Small intestine (tissue), 7 donors: ENCODE results near the gene AIP. TPM values are rescaled to one million over a fixed set of nuclear protein-coding genes. Genes with fewer than 3 reads are reported as not detected.

Experiments used
- DNase-seq, 2 donors: peaks; one replicate each; pipeline versions ENCODE4 v3.0.0 to v3.0.0-alpha.2; 2013
- FAIRE-seq: peaks from 2 replicates; lab custom pipeline; 2012; peaks lifted over from hg19 to GRCh38; lab: Jason Lieb, UNC
- H3K27ac ChIP-seq, 3 donors: one replicate each; pipeline ENCODE4 v1.5.1; 2013; ENCODE audit warnings: low read length in 2 of 3, mild to moderate bottlenecking in 2 of 3, control low read depth in 1 of 3, inconsistent platforms in 1 of 3, low read depth in 1 of 3, moderate library complexity in 1 of 3
- H3K27me3 ChIP-seq, 3 donors: one replicate each; pipeline ENCODE4 v1.6.1; 2013; ENCODE audit warnings: low read length in 3 of 3, inconsistent platforms in 1 of 3; ENCODE audit not compliant: control insufficient read depth in 3 of 3, insufficient read depth in 3 of 3
- H3K36me3 ChIP-seq, 3 donors: one replicate each; pipeline ENCODE4 v1.6.1; 2013; ENCODE audit warnings: low read length in 3 of 3, inconsistent platforms in 1 of 3, low read depth in 1 of 3, mild to moderate bottlenecking in 1 of 3, moderate library complexity in 1 of 3; ENCODE audit not compliant: control insufficient read depth in 3 of 3, insufficient read depth in 2 of 3
- H3K4me1 ChIP-seq, 3 donors: one replicate each; pipeline ENCODE4 v1.6.1; 2013; ENCODE audit warnings: low read length in 2 of 3, inconsistent platforms in 1 of 3, low read depth in 1 of 3, mild to moderate bottlenecking in 1 of 3, moderate library complexity in 1 of 3; ENCODE audit not compliant: control insufficient read depth in 3 of 3, insufficient read depth in 2 of 3
- H3K4me3 ChIP-seq, 3 donors: one replicate each; pipeline ENCODE4 v1.5.1; 2013; ENCODE audit warnings: low read length in 3 of 3, control low read depth in 1 of 3, inconsistent platforms in 1 of 3, low read depth in 1 of 3, mild to moderate bottlenecking in 1 of 3, moderate library complexity in 1 of 3
- H3K9me3 ChIP-seq, 2 donors: one replicate each; pipeline ENCODE4 v1.6.1; 2013; ENCODE audit warnings: low read depth in 1 of 2, low read length in 1 of 2; ENCODE audit not compliant: control insufficient read depth in 2 of 2, insufficient read depth in 1 of 2
- WGBS, 3 donors: extraction: QIAGEN DNeasy Blood & Tissue Kit; methylation state at CpG; one replicate each; pipeline ENCODE4 v1.1.7; 2013; 5-methylcytosine and 5-hydroxymethylcytosine counted together
- polyA plus RNA-seq, 4 donors: library from polyadenylated mRNA; stranded (reverse) in 3 of 4; unstranded in 1 of 4; fragments of 200-250 nt in 3 of 4; fragments of 120-200 nt in 1 of 4; gene quantifications; one replicate each; pipeline versions ENCODE4 v1.2.1 to v1.2.3, GENCODE V29; 2013
- donor health status: healthy with polysubstance abuse.
- donor health status: control.
- donor health status: control.
- donor health status: Bipolar disorder and iron deficiency.
- donor health status: healthy.

AIP gene
- polyA plus RNA-seq, 4 donors: 45.7 to 102 (median 79.6) TPM

DNA sequence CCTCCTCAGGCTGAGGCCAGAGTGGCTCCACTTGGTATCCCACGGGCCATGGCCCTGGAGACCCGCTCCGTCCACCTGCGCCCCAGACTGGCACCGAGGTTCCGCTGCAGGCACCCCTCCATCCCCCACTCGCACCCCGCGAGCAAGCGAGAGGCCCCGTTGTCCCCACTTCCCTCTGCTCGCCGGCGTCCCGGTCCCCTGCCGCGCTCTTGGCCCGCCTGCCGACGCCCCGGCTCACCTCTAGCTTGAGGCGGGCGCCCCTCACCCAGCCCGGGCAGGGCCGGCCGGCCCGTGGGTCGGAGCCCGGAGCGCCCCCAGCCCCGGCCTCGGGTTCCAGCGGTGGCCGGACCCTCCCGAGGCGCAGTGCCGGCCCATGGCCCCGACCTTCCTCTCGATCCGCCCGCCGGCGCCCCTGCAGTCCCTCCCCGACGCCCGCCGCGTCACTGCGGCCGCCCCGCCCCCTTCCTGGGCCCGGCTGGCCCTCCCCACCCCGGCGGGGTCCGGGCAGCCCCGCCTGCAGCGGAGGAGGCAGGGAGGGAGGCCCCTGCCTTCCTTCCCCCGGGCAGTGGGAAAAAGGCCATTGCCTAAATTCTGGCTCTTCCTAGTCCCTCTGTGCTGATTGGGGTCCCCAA lies 22.2 kb downstream of the AIP start, which contains the start of gene PITPNM1:
TSS of gene PITPNM1 (minus strand) at position 414 of the 632 bp plus-strand sequence. CDS start 1,183 bp downstream, outside the sequence.
- 0 to 1% (median 1%) methylated on average over 35 to 58 of the region's 58 CpGs for WGBS, 3 donors
- Histone ChIP-seq H3K27ac (peak within 1 kb of the TSS; percentile 95 to 100 (median 97)), H3K4me3 (peak within 1 kb of the TSS; percentile 68 to 86 (median 83)), H3K9me3 (no peaks in the 10 kb centered on the region), H3K27me3 (no peaks in the 10 kb centered on the region), H3K4me1 (peaks cover 0 to 54% (median 8%) of the 10 kb centered on the region in 3 donors), H3K36me3 (peaks cover 0 to 47% (median 3%) of the 10 kb centered on the region in 3 donors)
- no peak for FAIRE-seq
- peak; percentile 79 to 89 for DNase-seq

DNA sequence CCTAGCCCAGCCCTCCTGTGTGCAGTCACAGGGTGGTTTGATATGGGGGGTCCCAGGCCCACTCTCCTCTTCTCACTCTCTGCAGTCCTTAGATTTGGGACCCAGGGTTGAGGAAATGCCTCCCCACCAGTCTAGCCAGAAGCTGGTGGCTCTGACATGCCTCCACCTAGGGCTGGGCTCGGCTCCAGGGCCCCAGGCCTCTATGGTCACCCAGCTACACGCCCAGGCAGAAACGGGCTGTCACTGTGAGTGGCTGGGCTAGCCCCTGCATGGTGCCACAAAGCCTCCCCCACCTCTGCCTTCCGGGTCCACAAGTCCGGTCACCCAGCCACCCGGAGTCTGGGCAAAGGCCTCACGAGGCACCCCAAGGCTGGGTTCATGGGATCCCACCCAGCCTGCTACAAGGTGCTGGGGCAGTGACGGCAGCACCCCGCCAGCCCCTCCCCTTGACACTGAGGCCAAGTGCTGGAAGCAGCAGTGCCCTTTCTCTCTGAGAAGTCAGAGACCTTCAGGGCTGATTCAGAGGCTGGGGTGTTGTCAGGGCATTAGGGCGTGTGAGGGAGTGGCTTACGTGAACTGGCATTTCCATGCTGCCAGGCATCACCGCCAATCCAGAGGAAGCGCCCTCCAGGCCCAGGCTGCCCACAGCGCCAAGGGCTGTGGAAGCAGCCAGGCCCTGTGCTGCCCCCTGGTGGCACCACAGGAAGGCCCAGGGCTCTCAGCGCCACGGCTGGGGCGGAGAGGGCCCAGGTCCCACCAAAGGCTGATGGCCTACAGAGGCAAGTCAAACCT lies 23.0 kb downstream of the AIP start:
- Histone ChIP-seq H3K9me3 (no peaks in the 10 kb centered on the region), H3K4me3 (peak overlapping the region in 2 of 3 donors; percentile 83 to 86), H3K36me3 (peaks cover 0 to 42% (median 3%) of the 10 kb centered on the region in 3 donors), H3K4me1 (peaks cover 2 to 60% (median 8%) of the 10 kb centered on the region in 3 donors), H3K27me3 (no peaks in the 10 kb centered on the region), H3K27ac (peak overlapping the region; percentile 94 to 100 (median 97))
- peak; percentile 97 to 99 for DNase-seq
- WGBS, 3 donors: 1 to 14% (median 4%) methylated on average over 17 of the region's 17 CpGs
- FAIRE-seq: no peak

GRCh38 chr11:67506426-67507051 lies 23.7 kb downstream of the AIP start:
- DNase-seq (no peak), FAIRE-seq (no peak)
- no peaks in the 10 kb centered on the region for H3K9me3 ChIP-seq
- peak overlapping the region in 2 of 3 donors; percentile 59 to 83 for H3K4me3 ChIP-seq
- peaks cover 2 to 62% (median 8%) of the 10 kb centered on the region in 3 donors for H3K4me1 ChIP-seq
- H3K36me3 ChIP-seq: peaks cover 0 to 36% (median 3%) of the 10 kb centered on the region in 3 donors
- H3K27ac ChIP-seq: peak overlapping the region; percentile 94 to 100 (median 97)
- WGBS, 3 donors: 30 to 78% (median 47%) methylated on average over 16 of the region's 16 CpGs
- H3K27me3 ChIP-seq: no peaks in the 10 kb centered on the region

DNA sequence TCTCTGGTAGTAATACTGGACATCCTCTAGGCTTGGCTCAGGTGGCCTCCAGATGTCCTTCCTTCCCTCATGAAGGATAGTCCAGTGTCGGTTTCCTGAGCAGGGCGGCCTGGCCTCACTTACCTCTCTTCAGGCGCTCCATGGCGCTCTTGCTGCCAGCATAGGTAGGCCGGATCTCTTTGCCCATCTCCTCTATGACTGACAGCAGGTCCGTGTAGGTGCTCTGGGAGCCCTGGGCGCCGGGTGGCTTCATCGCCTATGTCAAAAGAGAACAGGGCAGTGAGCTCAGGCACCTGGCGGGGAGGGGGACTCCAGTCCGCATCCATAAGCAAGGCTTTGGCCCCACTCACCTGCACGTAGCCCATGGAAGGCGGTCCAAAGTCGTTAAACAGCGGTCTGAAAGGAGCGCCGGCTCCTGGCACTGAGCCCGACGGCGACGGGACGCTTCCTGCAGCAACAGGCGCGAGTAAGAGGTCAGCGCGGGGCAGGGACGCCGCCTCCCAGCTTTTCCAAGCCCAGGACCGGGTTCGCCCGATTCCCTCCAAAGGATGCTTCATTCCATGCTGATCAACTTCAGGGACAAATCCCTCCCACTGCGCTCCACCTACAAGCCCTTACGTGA lies 24.5 kb downstream of the AIP start:
- H3K4me1 ChIP-seq: peaks cover 2 to 60% (median 8%) of the 10 kb centered on the region in 3 donors
- no peaks in the 10 kb centered on the region for H3K27me3 ChIP-seq
- DNase-seq: peak in 1 of 2 donors; percentile 88
- 8 to 22% (median 14%) methylated on average over 33 of the region's 33 CpGs for WGBS, 3 donors
- H3K9me3 ChIP-seq: no peaks in the 10 kb centered on the region
- H3K36me3 ChIP-seq: peaks cover 0 to 28% (median 0%) of the 10 kb centered on the region in 3 donors
- H3K27ac ChIP-seq: peak overlapping the region; percentile 94 to 100 (median 97)
- H3K4me3 ChIP-seq: peak overlapping the region; percentile 17 to 83 (median 59)
- FAIRE-seq: no peak

GRCh38 chr11:67507864-67508485 lies 25.1 kb downstream of the AIP start, which contains the start of gene CDK2AP2:
TSS of gene CDK2AP2 (minus strand) at chr11:67508162. CDS start at chr11:67508082, 80 bp downstream.
- peak within 1 kb of the TSS; percentile 59 to 83 (median 79) for H3K4me3 ChIP-seq
- H3K9me3 ChIP-seq: no peaks in the 10 kb centered on the region
- FAIRE-seq: no peak
- H3K4me1 ChIP-seq: peaks cover 2 to 60% (median 8%) of the 10 kb centered on the region in 3 donors
- H3K27ac ChIP-seq: peak within 1 kb of the TSS; percentile 94 to 100 (median 97)
- DNase-seq: peak; percentile 99 to 100
- 0% methylated on average over 46 to 57 of the region's 57 CpGs for WGBS, 3 donors
- H3K27me3 ChIP-seq: no peaks in the 10 kb centered on the region
- peaks cover 0 to 24% (median 0%) of the 10 kb centered on the region in 3 donors for H3K36me3 ChIP-seq

DNA sequence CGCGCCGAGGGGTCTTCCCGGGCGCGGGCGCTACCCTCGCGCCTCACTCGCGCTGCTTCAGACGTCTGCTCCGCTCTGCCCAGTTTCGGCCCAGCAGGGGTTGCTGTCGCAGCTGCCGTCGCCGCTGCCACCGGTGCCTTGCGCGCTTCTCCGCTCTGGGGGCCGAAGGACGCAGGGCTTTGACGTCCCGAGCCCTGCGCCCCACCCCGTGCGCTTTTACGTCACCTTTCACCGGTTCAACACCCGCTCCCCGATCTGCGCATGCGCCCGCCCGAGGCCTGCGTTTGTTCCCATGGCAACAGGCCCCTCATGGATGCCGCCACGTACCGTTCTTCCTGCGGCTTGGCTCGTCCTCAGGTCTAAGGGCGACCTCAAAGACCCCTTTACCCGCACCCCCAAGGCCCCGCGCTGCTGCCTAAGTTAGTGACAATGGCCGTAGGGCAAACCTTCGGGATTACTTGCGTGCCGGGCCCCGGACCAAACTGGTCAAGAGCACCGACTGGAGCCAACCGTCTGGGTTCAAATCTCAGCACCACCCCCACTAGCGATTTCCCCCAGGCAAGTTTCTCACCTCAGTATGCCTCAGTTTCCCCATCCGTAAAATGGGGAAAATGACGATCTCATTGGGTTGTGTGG lies 25.8 kb downstream of the AIP start:
- FAIRE-seq (no peak), DNase-seq (peak; percentile 96 to 100)
- peaks cover 0 to 18% (median 0%) of the 10 kb centered on the region in 3 donors for H3K36me3 ChIP-seq
- H3K27me3 ChIP-seq: no peaks in the 10 kb centered on the region
- H3K9me3 ChIP-seq: no peaks in the 10 kb centered on the region
- H3K4me1 ChIP-seq: peaks cover 2 to 54% (median 6%) of the 10 kb centered on the region in 3 donors
- 1% methylated on average over 45 to 57 of the region's 57 CpGs for WGBS, 3 donors
- peak overlapping the region; percentile 54 to 83 (median 79) for H3K4me3 ChIP-seq
- peak overlapping the region; percentile 86 to 100 (median 94) for H3K27ac ChIP-seq

GRCh38 chr11:67510023-67510345 lies 27.2 kb downstream of the AIP start:
- H3K27ac ChIP-seq: peak overlapping the region in 1 of 3 donors; percentile 94
- DNase-seq: peak in 1 of 2 donors; percentile 24
- 48 to 66% (median 54%) methylated on average over 3 of the region's 3 CpGs for WGBS, 3 donors
- no peaks in the 10 kb centered on the region for H3K9me3 ChIP-seq
- peaks cover 0 to 15% (median 0%) of the 10 kb centered on the region in 3 donors for H3K36me3 ChIP-seq
- H3K27me3 ChIP-seq: no peaks in the 10 kb centered on the region
- H3K4me3 ChIP-seq: no peak overlapping the region
- peaks cover 2 to 51% (median 6%) of the 10 kb centered on the region in 3 donors for H3K4me1 ChIP-seq
- no peak for FAIRE-seq
